ENCODE results near the gene CR1. TPM values are rescaled to one million over a fixed set of nuclear protein-coding genes. Genes with fewer than 3 reads are reported as not detected.

The CR1 gene
- total and polyA plus RNA-seq, 9 of the 15 experiments (the other 6 are each of a cell fraction or from before 2014, with no cell fraction given) = 0.07 to 0.47 (median 0.18) TPM

GRCh38 chr1:207519505-207520399, 23.8 kb downstream of the CR1 start (continued):
- TF ChIP-seq USF1 (CRISPR knock-in tag; IDR thresholded peaks at IDR 0.05) (peak; percentile 72), ZNF212 (CRISPR knock-in tag; IDR thresholded peaks at IDR 0.05) (no peak), CREB3L1 (IDR thresholded peaks at IDR 0.05; ENCODE audit: borderline replicate concordance, low read depth) (peak; percentile 86; the same call in 1 of the 2 replicates), MXD1 (CRISPR knock-in tag; IDR thresholded peaks at IDR 0.05; ENCODE audit: borderline replicate concordance, poor library complexity, severe bottlenecking) (no peak), ZNF696 (CRISPR knock-in tag; conservative IDR thresholded peaks at IDR 0.05) (no peak), MITF (IDR thresholded peaks at IDR 0.05) (peak; percentile 66; the same call in 1 of the 2 replicates), CBX5 (IDR thresholded peaks at IDR 0.05; ENCODE audit: borderline replicate concordance, low read depth) (no peak), CUX1 (CRISPR knock-in tag; IDR thresholded peaks at IDR 0.05) (peak; percentile 87), ZNF655 (CRISPR knock-in tag; IDR thresholded peaks at IDR 0.05) (no peak), CBX1 (IDR thresholded peaks at IDR 0.05; ENCODE audit: low read depth) (no peak), KLF1 (tag; IDR thresholded peaks at IDR 0.05) (no peak), FOXA1 (IDR thresholded peaks at IDR 0.05; ENCODE audit: borderline replicate concordance) (no peak), NELFE (IDR thresholded peaks at IDR 0.05; ENCODE audit: insufficient read depth, insufficient read length) (no peak), PHTF2 (CRISPR knock-in tag; IDR thresholded peaks at IDR 0.05) (no peak), SNRNP70 (optimal IDR thresholded peaks at IDR 0.05; ENCODE audit: low read depth, low read length) (no peak), ZKSCAN1 (IDR thresholded peaks at IDR 0.05; ENCODE audit: low read depth, low read length) (peak; percentile 65; the same call in 1 of the 2 replicates)
